ENCODE data around the gene KPTN.

KPTN gene

DNA sequence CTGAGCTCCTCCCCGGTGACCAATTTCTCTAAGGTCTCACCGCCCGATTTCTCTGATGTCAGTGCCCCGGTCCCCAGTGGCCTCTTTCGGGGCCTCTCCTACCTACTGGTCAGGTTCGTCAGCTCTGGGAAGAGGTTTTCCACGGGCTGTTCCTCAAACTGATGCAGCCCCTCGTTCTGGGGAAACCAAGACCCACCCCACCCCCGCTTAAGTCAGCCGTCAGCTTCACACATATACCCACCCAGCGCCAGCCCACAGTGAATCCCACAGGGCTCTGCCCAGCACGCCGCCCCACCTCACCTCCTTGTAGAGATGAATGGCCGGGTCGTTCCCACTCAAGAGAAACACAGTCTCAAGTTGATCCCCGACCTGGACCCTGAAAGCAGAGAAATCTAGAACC lies 3.4 kb downstream of the KPTN start:
- TF ChIP-seq, protein P1, sequence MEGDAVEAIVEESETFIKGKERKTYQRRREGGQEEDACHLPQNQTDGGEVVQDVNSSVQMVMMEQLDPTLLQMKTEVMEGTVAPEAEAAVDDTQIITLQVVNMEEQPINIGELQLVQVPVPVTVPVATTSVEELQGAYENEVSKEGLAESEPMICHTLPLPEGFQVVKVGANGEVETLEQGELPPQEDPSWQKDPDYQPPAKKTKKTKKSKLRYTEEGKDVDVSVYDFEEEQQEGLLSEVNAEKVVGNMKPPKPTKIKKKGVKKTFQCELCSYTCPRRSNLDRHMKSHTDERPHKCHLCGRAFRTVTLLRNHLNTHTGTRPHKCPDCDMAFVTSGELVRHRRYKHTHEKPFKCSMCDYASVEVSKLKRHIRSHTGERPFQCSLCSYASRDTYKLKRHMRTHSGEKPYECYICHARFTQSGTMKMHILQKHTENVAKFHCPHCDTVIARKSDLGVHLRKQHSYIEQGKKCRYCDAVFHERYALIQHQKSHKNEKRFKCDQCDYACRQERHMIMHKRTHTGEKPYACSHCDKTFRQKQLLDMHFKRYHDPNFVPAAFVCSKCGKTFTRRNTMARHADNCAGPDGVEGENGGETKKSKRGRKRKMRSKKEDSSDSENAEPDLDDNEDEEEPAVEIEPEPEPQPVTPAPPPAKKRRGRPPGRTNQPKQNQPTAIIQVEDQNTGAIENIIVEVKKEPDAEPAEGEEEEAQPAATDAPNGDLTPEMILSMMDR (IDR thresholded peaks at IDR 0.05; ENCODE audit: extremely low read depth, missing control alignments), result no peak
- DNase-seq (ENCODE audit: low spot score), result no peak

DNA sequence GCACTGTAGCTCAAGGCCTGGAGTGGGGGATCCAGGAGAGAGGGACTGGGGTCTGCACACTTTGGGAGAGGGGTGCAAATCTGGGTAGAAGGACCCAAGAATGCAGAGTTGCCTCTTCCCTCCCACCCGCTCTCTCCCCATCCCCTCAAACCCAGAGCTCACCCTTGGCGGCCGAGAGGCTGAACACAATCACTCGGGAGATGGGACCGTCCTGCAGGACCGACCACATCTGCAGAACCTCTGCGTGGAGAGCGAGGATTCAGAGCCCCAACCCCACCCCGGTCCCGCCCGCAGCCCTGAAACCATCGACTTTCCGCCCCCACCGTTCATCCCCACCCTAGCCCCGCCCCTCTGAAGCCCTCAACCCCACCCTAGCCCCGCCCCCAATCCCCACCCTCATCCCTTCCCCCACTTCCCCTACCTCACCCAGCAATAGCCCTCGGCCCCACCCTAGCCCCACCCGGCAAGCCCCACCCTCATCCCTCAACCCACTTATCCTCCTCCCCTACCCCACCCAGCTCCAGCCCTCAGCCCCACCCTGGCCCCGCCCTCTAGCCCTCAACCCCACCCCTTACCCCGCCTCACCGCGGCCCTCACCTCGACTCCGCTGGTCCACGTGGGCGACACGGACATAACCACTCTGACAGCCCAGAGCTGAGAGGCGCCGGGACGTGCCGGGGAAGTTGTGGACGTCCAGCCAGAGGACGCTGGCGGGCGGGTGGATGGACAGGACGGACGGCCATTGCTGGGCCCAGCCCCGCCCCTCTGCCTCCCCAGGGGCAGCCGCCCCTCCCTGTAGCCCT lies 4.1 kb downstream of the KPTN start:
- no peak for DNase-seq (ENCODE audit: low spot score)
- TF ChIP-seq, protein P1 (IDR thresholded peaks at IDR 0.05; ENCODE audit: extremely low read depth, missing control alignments), result no peak

DNA sequence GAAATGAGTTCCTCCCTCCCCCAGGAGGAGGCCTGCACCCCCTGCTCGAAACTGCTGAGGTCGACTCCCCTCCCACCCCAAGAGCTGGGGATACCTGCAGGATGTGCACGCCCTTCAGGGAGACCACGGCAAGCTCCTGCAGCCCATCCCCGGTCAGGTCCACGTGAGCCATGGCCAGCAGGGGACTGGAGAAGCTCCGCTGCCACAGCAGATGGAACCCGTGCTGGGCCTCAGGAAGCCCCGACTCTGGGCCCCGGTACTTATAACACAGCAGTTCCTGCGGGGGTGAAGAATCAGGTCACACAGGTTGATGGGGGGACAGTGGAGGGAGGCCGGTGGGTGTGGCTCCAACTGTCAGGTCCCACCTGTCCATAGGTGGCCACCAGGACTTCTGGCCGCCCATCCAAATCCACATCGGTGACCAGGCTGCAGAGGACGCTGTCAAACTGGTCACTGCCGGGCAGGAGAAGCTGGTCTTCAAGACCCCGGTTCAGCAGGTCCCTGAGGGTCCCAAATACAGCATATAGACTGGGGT lies 7.5 kb downstream of the KPTN start:
- DNase-seq (ENCODE audit: low spot score), result no peak
- TF ChIP-seq, protein P1 (IDR thresholded peaks at IDR 0.05; ENCODE audit: extremely low read depth, missing control alignments), result no peak

DNA sequence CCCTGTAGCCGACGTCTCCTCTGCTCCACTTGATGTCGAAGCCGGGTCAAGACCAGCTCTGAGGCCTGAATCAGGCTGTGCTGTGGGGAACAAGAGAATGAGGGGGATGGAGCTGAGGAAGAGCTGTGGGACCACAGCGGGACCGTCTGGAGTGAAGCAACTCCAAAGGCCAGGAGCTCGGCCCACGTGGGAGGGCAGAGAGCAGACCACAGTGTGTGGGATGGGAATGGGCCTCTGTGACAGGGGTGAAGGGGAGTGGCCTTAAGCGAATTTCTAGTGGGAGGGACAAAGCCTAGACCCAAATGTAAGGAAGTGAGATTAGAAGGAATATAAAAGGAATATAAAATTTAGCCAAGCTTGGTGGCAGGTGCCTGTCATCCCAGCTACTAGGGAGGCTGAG lies 8.6 kb downstream of the KPTN start:
- TF ChIP-seq, protein P1 (IDR thresholded peaks at IDR 0.05; ENCODE audit: extremely low read depth, missing control alignments), result no peak
- DNase-seq (ENCODE audit: low spot score), result no peak

DNA sequence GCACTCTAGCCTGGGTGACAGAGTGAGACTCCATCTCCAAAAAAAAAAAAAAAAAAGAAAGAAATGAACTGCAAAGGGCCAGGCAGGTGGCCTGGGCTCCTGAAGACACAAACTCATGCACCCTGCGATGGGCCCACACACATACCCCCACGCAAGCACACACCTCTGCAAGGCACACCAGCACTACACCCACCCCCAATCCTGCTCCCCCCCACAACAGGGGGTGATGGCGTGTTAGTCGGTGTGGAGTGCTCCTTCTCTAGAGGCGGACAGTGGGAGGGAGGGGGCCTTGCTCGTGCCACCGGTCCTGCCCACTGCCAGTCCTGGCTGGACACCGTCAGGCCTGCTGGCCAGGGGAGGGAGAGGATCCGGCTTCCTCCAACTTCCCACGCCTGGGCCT lies 10.7 kb downstream of the KPTN start:
- TF ChIP-seq, protein P1 (IDR thresholded peaks at IDR 0.05; ENCODE audit: extremely low read depth, missing control alignments), result no peak
- no peak for DNase-seq (ENCODE audit: low spot score)

DNA sequence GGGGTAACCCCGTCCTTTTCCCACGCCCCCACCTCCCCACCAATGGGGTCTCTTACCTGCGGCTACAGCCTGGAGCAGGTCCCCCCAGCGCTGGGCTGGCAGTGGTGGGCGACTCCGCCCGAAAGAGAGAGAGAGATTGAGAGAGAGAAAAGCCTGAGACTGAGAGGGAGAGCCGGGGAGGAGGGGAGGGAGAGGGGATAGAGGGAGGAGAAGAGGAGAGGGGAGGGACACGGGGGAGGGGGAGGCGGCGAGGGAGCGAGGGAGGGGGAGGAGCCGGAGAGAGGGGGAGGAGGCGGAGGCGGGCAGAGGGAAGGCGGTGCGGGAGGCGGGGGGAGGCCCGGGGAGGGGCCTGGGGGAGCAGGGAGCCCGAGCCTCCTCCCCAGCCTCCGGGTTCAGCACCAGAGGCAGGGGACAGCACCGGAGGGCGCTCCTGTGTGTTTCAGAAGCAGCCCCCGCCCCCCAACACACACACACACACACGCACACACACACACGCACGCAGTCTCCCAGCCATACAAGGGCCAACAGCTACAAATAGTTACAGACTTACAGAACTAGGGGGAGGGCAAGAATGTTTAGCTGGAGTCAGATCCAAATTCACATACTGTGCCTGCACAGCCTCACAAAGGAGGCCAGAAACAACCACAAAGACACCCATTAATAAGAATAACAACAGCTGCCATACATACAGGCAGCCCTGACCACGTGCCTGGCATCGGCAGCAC lies 12.1 kb downstream of the KPTN start, which contains the start of gene SLC8A2:
Gene SLC8A2, minus strand, starts transcription at position 161 of the 725 bp plus-strand sequence. CDS start 5,490 bp downstream, outside the sequence.
- TF ChIP-seq, protein P1 (IDR thresholded peaks at IDR 0.05; ENCODE audit: extremely low read depth, missing control alignments), result no peak
- peak; percentile 78 for DNase-seq (ENCODE audit: low spot score)

DNA sequence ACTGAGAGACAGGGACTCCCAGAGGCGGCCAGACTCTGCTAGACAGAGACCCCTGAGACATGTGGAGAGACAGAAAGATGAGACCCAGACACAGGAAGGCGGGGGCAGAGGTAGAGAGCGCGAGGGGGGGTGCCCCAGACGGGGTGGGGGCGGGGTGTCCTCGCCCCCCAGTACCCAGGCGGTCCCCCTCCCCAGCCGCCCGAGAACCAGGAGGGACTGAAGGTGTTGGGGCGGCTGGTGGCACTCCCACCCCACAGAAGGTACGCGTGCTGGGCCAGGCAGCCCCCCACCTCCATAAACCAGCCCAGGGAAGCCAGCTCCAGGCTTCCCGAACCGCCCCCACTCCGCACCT lies 12.7 kb downstream of the KPTN start:
- no peak for DNase-seq (ENCODE audit: low spot score)
- TF ChIP-seq, protein P1 (IDR thresholded peaks at IDR 0.05; ENCODE audit: extremely low read depth, missing control alignments), result no peak

All from GM20000 (cell line).